ENCODE measurements around the gene PIP5K1C.

Gene PIP5K1C

GRCh38 chr19:3695986-3696659 is 4.1 kb downstream of the PIP5K1C start:
- no peaks in the 10 kb centered on the region for H3K27me3 ChIP-seq (ENCODE audit: insufficient read depth, low read length)
- H3K9me3 ChIP-seq (ENCODE audit: low read length), result peaks cover 2% of the 10 kb centered on the region
- no peak overlapping the region for H3K4me3 ChIP-seq (ENCODE audit: low read length)
- no peak overlapping the region for H2AFZ ChIP-seq (ENCODE audit: low read depth, low read length)
- peaks cover 2% of the 10 kb centered on the region for H3K36me3 ChIP-seq (ENCODE audit: insufficient read depth, low read length)
- peaks cover 13% of the 10 kb centered on the region for H3K4me1 ChIP-seq (ENCODE audit: insufficient read depth, low read length)

GRCh38 chr19:3695124-3695733 is 5.0 kb downstream of the PIP5K1C start:
- Histone ChIP-seq H3K4me1 (ENCODE audit: insufficient read depth, low read length) (peaks cover 13% of the 10 kb centered on the region), H3K4me3 (ENCODE audit: low read length) (no peak overlapping the region), H3K36me3 (ENCODE audit: insufficient read depth, low read length) (peaks cover 2% of the 10 kb centered on the region), H3K27me3 (ENCODE audit: insufficient read depth, low read length) (no peaks in the 10 kb centered on the region), H2AFZ (ENCODE audit: low read depth, low read length) (no peak overlapping the region), H3K9me3 (ENCODE audit: low read length) (peaks cover 2% of the 10 kb centered on the region)

GRCh38 chr19:3694361-3695123 is 5.7 kb downstream of the PIP5K1C start:
- Histone ChIP-seq H3K4me3 (ENCODE audit: low read length) (no peak overlapping the region), H3K27me3 (ENCODE audit: insufficient read depth, low read length) (no peaks in the 10 kb centered on the region), H3K4me1 (ENCODE audit: insufficient read depth, low read length) (peaks cover 11% of the 10 kb centered on the region), H2AFZ (ENCODE audit: low read depth, low read length) (no peak overlapping the region), H3K9me3 (ENCODE audit: low read length) (peaks cover 2% of the 10 kb centered on the region), H3K36me3 (ENCODE audit: insufficient read depth, low read length) (peaks cover 2% of the 10 kb centered on the region)

GRCh38 chr19:3693025-3693925 is 7.0 kb downstream of the PIP5K1C start:
- Histone ChIP-seq H3K4me1 (ENCODE audit: insufficient read depth, low read length) (peaks cover under 1% of the 10 kb centered on the region), H3K4me3 (ENCODE audit: low read length) (no peak overlapping the region), H3K9me3 (ENCODE audit: low read length) (peaks cover 2% of the 10 kb centered on the region), H3K27me3 (ENCODE audit: insufficient read depth, low read length) (no peaks in the 10 kb centered on the region), H3K36me3 (ENCODE audit: insufficient read depth, low read length) (peaks cover 2% of the 10 kb centered on the region), H2AFZ (ENCODE audit: low read depth, low read length) (no peak overlapping the region)

GRCh38 chr19:3692141-3693024 is 7.9 kb downstream of the PIP5K1C start:
- Histone ChIP-seq H3K36me3 (ENCODE audit: insufficient read depth, low read length) (peaks cover 2% of the 10 kb centered on the region), H3K4me3 (ENCODE audit: low read length) (no peak overlapping the region), H3K27me3 (ENCODE audit: insufficient read depth, low read length) (no peaks in the 10 kb centered on the region), H3K9me3 (ENCODE audit: low read length) (peaks cover 2% of the 10 kb centered on the region), H2AFZ (ENCODE audit: low read depth, low read length) (no peak overlapping the region), H3K4me1 (ENCODE audit: insufficient read depth, low read length) (no peaks in the 10 kb centered on the region)

GRCh38 chr19:3691726-3692125 is 8.5 kb downstream of the PIP5K1C start:
- H2AFZ ChIP-seq (ENCODE audit: low read depth, low read length), result no peak overlapping the region
- peaks cover 2% of the 10 kb centered on the region for H3K36me3 ChIP-seq (ENCODE audit: insufficient read depth, low read length)
- no peaks in the 10 kb centered on the region for H3K27me3 ChIP-seq (ENCODE audit: insufficient read depth, low read length)
- peaks cover 2% of the 10 kb centered on the region for H3K9me3 ChIP-seq (ENCODE audit: low read length)
- H3K4me3 ChIP-seq (ENCODE audit: low read length), result no peak overlapping the region
- H3K4me1 ChIP-seq (ENCODE audit: insufficient read depth, low read length), result no peaks in the 10 kb centered on the region

GRCh38 chr19:3691372-3691716 is 8.9 kb downstream of the PIP5K1C start:
- Histone ChIP-seq H3K36me3 (ENCODE audit: insufficient read depth, low read length) (peaks cover 2% of the 10 kb centered on the region), H3K4me3 (ENCODE audit: low read length) (no peak overlapping the region), H3K4me1 (ENCODE audit: insufficient read depth, low read length) (no peaks in the 10 kb centered on the region), H3K9me3 (ENCODE audit: low read length) (peaks cover 2% of the 10 kb centered on the region), H3K27me3 (ENCODE audit: insufficient read depth, low read length) (no peaks in the 10 kb centered on the region), H2AFZ (ENCODE audit: low read depth, low read length) (no peak overlapping the region)

GRCh38 chr19:3690551-3691371 is 9.5 kb downstream of the PIP5K1C start:
- Histone ChIP-seq H3K9me3 (ENCODE audit: low read length) (peaks cover 2% of the 10 kb centered on the region), H3K4me1 (ENCODE audit: insufficient read depth, low read length) (no peaks in the 10 kb centered on the region), H2AFZ (ENCODE audit: low read depth, low read length) (no peak overlapping the region), H3K36me3 (ENCODE audit: insufficient read depth, low read length) (no peaks in the 10 kb centered on the region), H3K4me3 (ENCODE audit: low read length) (no peak overlapping the region), H3K27me3 (ENCODE audit: insufficient read depth, low read length) (no peaks in the 10 kb centered on the region)

GRCh38 chr19:3687774-3688706 is 12.2 kb downstream of the PIP5K1C start:
- Histone ChIP-seq H3K4me3 (ENCODE audit: low read length) (no peak overlapping the region), H2AFZ (ENCODE audit: low read depth, low read length) (no peak overlapping the region), H3K4me1 (ENCODE audit: insufficient read depth, low read length) (peaks cover 15% of the 10 kb centered on the region), H3K36me3 (ENCODE audit: insufficient read depth, low read length) (no peaks in the 10 kb centered on the region), H3K9me3 (ENCODE audit: low read length) (peaks cover 2% of the 10 kb centered on the region), H3K27me3 (ENCODE audit: insufficient read depth, low read length) (no peaks in the 10 kb centered on the region)

GRCh38 chr19:3687393-3687773 is 12.9 kb downstream of the PIP5K1C start:
- no peaks in the 10 kb centered on the region for H3K27me3 ChIP-seq (ENCODE audit: insufficient read depth, low read length)
- H3K4me1 ChIP-seq (ENCODE audit: insufficient read depth, low read length), result peaks cover 17% of the 10 kb centered on the region
- peaks cover 2% of the 10 kb centered on the region for H3K9me3 ChIP-seq (ENCODE audit: low read length)
- H3K4me3 ChIP-seq (ENCODE audit: low read length), result no peak overlapping the region
- H3K36me3 ChIP-seq (ENCODE audit: insufficient read depth, low read length), result no peaks in the 10 kb centered on the region
- H2AFZ ChIP-seq (ENCODE audit: low read depth, low read length), result no peak overlapping the region

Data from neuron (in vitro differentiated cells).